HL-60/S4 treated with phorbol 12-myristate 13-acetate at 8.2 ng/mL for 4 days and 3 days (cell line): Measurements from ENCODE around the gene ZNF358.

Experiments used
- in situ Hi-C: fragments of 300-500 bp; cut with MboI; formaldehyde crosslinking; loops from 2 replicates; pipeline ENCODE4 v1.15.0; 2022; ENCODE audit warnings: low sequenced_read_pairs

The ZNF358 gene

DNA sequence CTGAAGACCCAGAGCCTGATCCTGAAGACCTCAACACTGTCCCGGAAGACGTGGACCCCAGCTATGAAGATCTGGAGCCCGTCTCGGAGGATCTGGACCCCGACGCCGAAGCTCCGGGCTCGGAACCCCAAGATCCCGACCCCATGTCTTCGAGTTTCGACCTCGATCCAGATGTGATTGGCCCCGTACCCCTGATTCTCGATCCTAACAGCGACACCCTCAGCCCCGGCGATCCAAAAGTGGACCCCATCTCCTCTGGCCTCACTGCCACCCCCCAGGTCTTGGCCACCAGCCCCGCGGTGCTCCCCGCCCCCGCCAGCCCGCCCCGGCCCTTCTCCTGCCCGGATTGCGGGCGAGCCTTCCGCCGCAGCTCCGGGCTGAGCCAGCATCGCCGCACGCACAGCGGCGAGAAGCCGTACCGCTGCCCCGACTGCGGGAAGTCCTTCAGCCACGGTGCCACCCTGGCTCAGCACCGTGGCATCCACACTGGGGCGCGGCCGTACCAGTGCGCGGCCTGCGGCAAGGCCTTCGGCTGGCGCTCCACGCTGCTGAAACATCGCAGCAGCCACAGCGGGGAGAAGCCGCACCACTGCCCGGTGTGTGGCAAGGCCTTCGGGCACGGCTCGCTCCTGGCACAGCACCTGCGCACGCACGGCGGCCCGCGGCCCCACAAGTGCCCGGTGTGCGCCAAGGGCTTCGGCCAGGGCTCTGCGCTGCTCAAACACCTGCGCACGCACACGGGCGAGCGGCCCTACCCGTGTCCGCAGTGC is 3.6 kb downstream of the ZNF358 start:
- in situ Hi-C loops, result no loop called here

DNA sequence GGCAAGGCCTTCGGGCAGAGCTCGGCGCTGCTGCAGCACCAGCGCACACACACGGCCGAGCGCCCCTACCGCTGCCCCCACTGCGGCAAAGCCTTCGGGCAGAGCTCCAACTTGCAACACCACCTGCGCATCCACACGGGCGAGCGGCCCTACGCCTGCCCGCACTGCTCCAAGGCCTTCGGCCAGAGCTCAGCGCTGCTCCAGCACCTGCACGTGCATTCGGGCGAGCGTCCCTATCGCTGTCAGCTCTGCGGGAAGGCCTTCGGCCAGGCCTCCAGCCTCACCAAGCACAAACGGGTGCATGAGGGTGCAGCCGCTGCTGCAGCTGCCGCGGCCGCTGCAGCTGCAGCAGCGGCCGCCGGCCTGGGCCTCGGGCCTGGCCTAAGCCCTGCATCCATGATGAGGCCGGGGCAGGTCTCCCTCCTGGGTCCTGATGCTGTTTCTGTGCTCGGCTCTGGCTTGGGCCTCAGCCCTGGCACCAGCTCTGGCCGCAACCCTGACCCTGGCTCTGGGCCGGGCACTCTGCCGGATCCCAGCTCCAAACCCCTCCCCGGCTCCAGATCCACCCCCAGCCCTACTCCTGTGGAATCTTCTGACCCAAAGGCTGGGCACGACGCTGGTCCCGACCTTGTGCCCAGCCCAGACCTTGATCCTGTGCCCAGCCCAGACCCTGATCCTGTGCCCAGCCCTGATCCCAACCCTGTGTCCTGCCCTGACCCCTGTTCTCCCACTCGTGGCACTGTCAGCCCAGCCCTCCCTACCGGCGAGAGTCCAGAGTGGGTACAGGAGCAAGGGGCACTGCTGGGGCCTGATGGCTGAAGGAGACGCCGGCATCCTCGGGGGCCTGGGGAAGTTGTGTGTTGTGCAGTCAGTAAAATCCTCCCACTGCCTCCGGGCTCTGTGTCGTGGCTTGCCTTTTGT is 4.5 kb downstream of the ZNF358 start:
- in situ Hi-C loops, result no loop called here

DNA sequence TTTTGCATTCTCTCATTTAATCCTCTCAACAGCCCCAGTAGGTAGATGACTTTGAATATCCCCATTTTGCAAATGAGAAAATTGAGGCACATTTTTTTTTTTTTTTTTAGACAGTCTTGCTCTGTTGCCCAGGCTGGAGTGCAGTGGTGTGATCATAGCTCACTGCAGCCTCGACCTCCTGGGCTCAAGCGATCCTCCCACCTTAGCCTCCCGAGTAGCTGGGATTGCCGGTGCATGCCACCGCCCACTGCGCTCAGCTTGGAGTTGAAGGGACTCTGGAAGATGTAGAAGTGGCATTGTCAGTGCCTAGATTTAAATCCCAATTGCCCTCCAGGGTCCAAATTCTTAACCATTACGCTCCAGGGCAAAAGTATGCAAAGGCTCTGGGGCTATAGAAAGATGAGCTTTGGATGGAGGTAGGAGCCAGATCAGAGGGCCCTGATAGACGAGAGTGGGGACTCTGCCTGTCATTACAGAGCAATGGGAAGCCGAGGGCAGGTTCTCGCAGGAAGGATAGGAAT is 5.7 kb downstream of the ZNF358 start:
- in situ Hi-C loops, result no loop called here

DNA sequence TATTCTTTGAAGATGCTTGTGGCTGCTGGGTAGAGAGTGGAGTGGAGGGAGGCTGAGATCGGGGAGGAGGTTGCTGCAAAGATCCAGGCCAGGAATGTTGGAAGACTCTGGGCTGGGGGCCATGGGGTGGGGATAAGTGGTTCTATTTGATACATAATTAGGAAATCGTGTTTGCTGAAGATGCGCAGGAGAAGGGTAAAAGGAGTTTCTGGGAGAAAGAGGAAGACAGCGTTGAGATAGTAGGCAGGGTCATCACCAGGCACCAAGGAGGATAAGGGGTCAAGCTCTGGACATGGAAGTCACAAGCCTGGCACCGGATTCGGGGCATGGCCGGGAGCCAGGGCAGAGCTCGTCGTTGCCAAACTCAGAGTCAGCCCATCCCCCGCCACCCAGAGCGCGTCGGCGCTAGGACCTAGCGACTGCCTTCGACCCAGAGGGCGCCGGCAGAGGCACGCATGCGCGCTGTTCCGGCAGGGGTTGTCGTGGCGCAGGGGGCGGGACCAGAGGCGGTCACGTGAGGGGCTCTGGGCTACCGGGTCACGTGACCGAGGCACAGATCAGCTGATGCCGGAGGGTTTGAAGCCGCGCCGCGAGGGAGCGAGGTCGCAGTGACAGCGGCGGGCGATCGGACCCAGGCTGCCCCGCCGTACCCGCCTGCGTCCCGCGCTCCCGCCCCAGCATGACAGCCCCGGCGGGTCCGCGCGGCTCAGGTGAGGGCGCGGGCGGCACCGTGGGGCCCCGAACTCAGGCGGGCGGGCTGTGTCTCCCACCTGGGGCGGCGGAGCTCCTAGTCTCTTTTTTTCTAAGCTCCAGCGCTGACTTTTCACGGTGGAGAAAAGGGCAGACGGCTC is 6.4 kb downstream of the ZNF358 start, which contains the start of gene MCOLN1:
Gene MCOLN1 (plus strand): TSS at position 553 of the 851 bp plus-strand sequence. CDS start 127 bp downstream, at position 680.
- in situ Hi-C loops, result no loop called here

DNA sequence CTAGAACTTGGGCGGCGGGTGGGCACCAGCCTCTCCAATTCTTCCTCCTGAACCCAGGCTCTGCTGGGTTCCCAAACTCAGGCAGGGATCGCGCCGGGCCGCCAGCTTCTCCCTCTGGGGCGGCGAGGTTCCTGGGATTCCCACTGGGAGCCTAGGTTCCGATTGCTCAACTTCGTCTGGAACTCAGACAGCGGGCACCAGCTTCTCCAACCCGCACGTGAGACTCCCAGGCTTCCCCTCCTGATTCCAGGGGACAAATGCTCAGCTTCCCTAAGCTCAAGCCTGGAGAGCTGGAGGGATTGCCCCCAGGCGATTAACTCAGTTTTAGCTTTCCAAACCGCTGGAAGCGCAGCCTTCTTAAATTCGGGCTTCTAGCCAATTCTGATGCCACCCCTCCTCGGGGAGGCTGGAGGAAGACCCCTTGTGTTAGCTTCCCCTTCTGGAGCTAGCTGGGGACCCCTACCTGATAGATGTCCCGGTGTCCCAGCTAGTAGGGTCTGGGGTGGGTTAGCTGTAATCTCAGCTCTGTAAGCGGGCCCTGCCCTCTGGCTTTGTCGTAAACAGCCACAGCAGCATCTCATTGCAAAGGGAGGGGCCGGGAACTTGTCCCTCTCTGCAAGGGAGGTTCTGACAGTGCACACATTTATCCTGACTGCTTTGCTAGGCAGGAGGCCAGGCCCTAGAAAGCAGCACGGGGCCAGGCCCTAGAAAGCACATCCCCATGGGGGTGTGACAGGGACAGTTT is 7.2 kb downstream of the ZNF358 start:
- in situ Hi-C loops, result no loop called here

DNA sequence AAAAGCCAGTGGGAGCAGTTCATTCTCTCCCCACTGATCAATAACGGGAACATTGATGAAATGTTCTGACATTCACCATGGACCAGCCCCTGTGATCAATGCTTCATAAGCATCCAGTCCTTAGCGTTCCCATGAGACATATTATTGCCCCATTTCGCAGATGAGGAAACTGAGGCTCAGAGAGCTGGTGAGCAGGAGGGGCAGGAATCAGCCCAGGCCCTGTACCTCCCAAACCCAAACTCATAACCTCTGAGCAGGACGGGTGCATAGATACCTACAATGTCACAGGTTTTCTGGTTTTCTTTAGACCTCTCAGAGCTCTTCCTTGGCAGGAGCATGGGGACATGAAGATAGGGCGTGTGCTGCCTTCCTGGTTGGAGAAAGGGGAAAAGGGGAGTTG is 8.6 kb downstream of the ZNF358 start:
- in situ Hi-C loops, result no loop called here

DNA sequence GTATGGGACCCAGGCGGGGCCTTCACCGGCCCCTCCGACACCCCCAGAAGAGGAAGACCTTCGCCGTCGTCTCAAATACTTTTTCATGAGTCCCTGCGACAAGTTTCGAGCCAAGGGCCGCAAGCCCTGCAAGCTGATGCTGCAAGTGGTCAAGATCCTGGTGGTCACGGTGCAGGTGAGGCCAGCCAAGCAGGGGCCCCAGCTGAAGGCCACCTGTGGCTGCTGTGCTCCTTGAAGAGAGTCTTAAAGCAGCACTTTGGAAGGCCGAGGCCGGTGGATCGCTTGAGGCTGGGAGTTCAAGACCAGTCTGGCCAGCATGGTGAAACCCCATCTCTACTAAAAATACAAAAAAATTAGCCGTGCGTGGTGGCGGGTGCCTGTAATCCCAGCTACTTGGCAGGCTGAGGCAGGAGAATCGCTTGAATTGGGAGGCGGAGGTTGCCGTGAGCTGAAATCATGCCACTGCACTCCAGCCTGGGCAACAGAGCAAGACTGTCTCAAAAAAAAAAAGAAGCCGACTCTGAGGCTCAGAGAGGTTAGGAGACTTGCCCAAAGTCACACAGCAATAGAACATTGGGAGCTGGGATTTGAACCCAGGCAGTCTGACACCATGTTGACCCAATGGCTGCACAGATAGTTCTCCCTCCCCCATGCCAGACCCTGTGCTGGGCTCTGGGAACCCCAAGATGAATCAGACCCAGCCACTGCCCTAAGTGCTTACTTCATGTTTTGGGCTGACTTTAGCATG is 9.3 kb downstream of the ZNF358 start:
- in situ Hi-C loops, result no loop called here

DNA sequence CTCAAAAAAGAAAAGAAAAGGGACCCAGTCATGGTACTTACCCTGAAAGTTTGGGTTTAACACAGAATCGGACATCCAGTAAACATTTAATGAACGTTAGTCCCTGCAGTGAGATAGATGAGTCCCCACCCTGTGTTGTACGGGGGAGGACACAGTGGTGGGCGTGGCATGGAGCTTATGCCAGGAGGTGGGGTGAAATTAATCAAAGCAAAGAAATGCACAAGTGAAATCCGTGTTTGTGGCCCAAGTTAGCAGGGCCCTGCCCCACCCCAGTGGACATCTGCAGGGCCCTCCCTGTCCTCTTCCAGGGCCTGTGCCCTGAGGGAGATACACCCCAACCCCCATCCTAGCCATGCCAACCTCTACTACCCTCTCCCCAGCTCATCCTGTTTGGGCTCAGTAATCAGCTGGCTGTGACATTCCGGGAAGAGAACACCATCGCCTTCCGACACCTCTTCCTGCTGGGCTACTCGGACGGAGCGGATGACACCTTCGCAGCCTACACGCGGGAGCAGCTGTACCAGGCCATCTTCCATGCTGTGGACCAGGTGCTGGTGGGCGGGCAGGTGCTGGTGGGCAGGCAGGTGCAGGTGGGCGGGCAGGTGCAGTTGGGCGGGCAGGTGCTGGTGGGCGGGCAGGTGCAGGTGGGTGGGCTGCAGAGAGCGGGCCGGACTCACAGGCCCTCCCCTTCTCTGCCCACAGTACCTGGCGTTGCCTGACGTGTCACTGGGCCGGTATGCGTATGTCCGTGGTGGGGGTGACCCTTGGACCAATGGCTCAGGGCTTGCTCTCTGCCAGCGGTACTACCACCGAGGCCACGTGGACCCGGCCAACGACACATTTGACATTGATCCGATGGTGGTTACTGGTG is 10.4 kb downstream of the ZNF358 start:
- in situ Hi-C loops, result no loop called here

DNA sequence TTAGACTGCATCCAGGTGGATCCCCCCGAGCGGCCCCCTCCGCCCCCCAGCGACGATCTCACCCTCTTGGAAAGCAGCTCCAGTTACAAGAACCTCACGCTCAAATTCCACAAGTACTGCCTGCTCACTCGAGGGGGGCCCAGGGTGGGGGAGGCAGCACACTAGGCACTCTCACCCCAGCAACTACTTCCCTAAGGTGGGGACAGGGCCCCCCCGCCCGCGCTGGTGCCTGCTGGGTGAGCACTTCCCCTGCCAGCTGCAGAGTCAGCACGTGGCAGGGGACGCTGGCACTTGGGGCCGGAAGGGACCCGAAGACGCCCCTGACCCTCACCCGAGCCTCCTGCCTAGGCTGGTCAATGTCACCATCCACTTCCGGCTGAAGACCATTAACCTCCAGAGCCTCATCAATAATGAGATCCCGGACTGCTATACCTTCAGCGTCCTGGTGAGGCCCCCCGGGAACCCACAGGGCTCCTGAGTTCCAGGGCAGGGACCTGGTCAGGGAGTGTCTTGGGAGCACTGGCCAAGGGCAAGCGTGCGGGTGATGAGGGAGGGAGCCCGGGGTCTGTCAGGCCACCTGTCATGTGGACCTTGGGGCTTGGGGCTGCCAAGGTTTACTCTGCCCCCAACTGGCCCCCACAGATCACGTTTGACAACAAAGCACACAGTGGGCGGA is 11.8 kb downstream of the ZNF358 start:
- in situ Hi-C loops, result no loop called here

DNA sequence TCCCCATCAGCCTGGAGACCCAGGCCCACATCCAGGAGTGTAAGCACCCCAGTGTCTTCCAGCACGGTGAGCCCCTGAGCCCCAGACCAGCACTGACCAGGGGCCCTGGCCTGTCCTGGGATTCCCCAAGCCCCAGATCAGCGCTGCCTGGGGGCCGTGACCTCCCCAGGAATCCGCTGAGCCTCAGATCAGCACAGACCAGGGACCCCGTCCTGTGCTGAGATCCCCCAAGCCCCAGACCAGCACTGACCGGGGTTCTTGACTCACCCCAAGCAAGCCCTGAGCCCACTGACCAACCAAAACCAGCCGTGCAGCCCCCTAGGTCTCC is 12.3 kb downstream of the ZNF358 start:
- in situ Hi-C loops, result no loop called here

DNA sequence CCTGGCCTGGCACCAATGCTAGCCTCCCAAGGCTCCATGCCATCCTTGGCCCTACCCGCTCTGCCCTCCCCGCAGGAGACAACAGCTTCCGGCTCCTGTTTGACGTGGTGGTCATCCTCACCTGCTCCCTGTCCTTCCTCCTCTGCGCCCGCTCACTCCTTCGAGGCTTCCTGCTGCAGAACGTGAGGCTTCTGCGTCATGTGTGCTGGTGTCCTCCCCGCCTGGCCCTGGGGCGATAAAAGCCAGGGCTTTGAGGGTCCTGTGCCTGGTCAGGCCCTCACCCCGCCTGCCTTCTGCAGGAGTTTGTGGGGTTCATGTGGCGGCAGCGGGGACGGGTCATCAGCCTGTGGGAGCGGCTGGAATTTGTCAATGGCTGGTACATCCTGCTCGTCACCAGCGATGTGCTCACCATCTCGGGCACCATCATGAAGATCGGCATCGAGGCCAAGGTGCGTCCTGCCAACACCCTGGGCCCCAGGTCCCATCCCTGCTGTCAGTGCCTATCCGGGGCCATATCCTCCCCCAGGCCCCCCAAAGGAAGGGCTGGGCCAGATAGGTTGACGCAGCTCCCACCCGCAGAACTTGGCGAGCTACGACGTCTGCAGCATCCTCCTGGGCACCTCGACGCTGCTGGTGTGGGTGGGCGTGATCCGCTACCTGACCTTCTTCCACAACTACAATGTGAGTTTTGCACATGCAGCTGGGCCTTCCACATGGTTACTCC is 12.8 kb downstream of the ZNF358 start:
- in situ Hi-C loops, result no loop called here

DNA sequence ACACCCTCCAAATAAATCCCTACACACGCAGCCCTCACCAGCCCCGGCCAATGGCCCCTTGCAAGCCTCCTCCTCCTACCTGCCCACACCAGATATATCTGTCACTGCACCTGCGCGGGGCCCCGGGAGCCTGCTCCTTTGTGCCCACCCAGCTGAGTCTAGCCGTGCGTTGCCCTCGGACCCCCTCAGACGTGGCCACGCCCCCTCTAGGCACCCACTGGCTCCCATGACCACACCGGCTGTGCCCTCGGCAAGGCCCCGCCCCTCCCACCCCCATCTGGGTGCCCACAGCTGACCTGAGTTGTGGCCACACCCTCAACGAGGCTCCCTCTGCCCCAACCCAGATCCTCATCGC is 13.3 kb downstream of the ZNF358 start:
- in situ Hi-C loops, result no loop called here

DNA sequence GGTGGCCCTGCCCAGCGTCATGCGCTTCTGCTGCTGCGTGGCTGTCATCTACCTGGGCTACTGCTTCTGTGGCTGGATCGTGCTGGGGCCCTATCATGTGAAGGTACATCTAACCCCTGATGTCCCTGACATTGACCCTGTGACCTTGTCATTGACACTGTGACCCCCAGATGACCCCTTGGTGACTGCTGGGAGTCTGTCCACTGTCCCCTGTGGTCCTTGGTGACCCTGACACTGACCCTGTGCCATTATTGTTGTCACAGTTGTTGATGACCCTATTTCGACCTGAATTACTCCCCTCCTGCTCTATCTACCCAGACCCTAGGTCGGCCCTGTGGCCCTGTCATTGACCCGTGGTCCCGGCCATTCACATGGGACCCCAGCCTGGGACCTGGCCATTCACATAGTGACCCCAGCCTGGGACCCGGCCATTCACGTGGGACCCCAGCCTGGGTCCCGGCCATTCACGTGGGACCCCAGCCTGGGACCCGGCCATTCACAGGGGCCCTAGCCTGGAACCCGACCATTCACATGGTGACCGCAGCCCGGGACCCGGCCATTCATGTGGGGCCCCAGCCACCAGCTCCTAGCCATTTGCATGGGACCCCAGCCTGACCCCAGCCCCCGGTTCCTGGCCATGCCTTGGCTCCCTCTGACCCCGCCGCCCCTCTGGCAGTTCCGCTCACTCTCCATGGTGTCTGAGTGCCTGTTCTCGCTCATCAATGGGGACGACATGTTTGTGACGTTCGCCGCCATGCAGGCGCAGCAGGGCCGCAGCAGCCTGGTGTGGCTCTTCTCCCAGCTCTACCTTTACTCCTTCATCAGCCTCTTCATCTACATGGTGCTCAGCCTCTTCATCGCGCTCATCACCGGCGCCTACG is 13.9 kb downstream of the ZNF358 start:
- in situ Hi-C loops, result no loop called here

DNA sequence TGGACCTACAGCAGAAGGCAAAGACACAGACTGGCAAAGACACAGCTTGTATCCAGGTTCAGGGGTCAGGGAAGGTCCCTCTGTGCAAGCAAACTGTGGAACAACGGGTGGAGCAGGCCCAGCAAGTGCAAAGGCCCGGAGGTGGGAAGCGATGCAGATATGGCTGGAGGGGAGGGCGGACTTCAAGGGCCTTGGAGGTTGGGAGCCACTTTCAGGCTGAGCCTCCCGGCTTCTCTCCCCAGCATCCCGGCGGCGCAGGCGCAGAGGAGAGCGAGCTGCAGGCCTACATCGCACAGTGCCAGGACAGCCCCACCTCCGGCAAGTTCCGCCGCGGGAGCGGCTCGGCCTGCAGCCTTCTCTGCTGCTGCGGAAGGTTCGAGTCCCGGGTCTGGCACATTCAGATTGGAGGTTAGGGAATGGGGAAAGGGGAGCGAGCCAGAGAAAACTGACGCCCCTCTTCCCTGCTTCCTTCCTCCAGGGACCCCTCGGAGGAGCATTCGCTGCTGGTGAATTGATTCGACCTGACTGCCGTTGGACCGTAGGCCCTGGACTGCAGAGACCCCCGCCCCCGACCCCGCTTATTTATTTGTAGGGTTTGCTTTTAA is 17.5 kb downstream of the ZNF358 start:
- in situ Hi-C loops, result no loop called here

DNA sequence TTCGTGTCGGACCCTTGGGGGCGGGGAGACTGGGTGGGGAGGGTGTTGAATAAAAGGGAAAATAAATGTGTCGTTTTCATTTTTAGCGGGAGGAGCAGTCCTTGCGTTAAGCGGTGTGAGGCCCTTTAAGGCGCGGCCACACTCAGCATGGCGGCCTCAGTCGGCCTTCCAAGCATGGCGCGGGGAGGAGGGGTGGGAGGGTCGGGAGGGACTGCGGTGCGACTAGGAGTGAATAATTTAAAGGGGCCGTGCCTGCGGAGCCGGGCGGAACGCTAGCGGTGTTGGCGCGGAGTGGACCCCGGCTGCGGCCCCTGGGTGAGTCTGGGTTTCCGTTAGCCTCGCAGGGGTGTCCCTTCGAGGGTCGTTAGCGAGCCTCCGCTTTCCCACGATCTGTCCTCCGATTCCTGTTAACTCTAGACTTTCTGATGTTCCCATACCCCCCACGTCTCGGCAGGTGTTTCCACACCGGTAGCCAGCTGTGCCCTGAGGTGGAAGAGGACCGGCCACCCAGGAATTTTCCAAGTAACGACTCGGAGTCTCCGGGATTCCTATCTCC is 18.1 kb downstream of the ZNF358 start:
- in situ Hi-C loops, result no loop called here

DNA sequence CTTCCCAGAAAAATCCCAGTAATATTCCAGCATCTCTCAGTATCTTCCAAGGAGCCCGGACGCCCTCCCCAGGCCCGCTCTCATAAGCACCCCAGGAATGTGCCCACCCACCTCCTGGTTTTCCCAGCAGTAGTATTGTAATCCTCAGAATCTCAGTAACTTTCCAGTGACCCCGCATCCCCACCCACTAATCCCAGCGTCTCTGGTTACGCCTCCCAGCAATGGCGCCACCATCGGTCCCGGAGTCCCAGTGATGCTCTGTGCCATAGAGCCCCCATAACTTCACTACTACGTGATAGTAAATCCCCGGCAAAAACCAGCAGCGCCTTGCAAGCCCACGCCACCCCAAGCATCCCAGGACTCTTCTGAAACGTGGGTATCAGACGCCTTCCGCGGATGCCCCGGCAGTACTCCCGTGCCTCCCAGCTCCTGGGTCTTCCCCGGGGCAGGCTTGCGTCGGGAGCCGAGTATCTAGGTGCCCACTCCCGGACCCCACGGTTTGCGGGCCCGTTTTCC is 18.7 kb downstream of the ZNF358 start:
- in situ Hi-C loops, result no loop called here
